Memory B cell (primary cell): ENCODE data around the gene GRB2.
"Not testable (repeated sequence)": the region's sequence is repeated elsewhere in the genome, so short reads cannot be mapped to it uniquely, and the experiment has no call there.

Source experiments
- ATAC-seq: fragments of 150-1000 bp; cut with Tn5 transposase; 2 replicates; pipeline ENCODE4 v1.10.0; 2021; ENCODE audit warnings: low read depth, mild to moderate bottlenecking, moderate library complexity
- DNase-seq, 2 donors: peaks; one replicate each; pipeline ENCODE4 v3.0.0; 2022; ENCODE audit warnings: low spot score in 2 of 2
- H3K27ac Mint-ChIP-seq: one replicate; pipeline ENCODE4 v1.8.0; 2022; ENCODE audit warnings: mild to moderate bottlenecking, moderate library complexity, mixed read lengths
- H3K27me3 Mint-ChIP-seq: one replicate; pipeline ENCODE4 v1.8.0; 2022; ENCODE audit warnings: mixed read lengths
- H3K36me3 Mint-ChIP-seq: one replicate; pipeline ENCODE4 v1.8.0; 2022; ENCODE audit warnings: mild to moderate bottlenecking, mixed read lengths
- H3K4me1 Mint-ChIP-seq: one replicate; pipeline ENCODE4 v1.8.0; 2022; ENCODE audit warnings: mixed read lengths
- H3K4me3 Mint-ChIP-seq: one replicate; pipeline ENCODE4 v1.8.0; 2022; ENCODE audit warnings: mild to moderate bottlenecking, moderate library complexity, mixed read lengths
- H3K9me3 Mint-ChIP-seq: one replicate; pipeline ENCODE4 v1.8.0; 2022; ENCODE audit warnings: mixed read lengths

The GRB2 gene

GRCh38 chr17:75386430-75386829 lies 19.0 kb downstream of the GRB2 start:
- ATAC-seq: no peak
- H3K27me3 Mint-ChIP-seq: no peaks in the 10 kb centered on the region
- H3K27ac Mint-ChIP-seq: peak overlapping the region; percentile 70
- H3K36me3 Mint-ChIP-seq: peaks cover 16% of the 10 kb centered on the region
- peak overlapping the region; percentile 1 for H3K4me3 Mint-ChIP-seq
- no peaks in the 10 kb centered on the region for H3K9me3 Mint-ChIP-seq
- H3K4me1 Mint-ChIP-seq: peaks cover 28% of the 10 kb centered on the region
- DNase-seq: no peak

- peaks cover 30% of the 10 kb centered on the region for H3K4me1 Mint-ChIP-seq
- no peaks in the 10 kb centered on the region for H3K9me3 Mint-ChIP-seq
- peak overlapping the region; percentile 24 for H3K4me3 Mint-ChIP-seq
- ATAC-seq (no peak), DNase-seq (no peak)
- H3K27ac Mint-ChIP-seq: peak overlapping the region; percentile 62
- H3K36me3 Mint-ChIP-seq: peaks cover 12% of the 10 kb centered on the region
- H3K27me3 Mint-ChIP-seq: no peaks in the 10 kb centered on the region
These were observed 20.7 kb downstream of the GRB2 start for GRCh38 chr17:75384751-75385150.

GRCh38 chr17:75383842-75384195 lies 21.7 kb downstream of the GRB2 start:
- Mint-ChIP-seq H3K9me3 (no peaks in the 10 kb centered on the region), H3K27ac (peak overlapping the region; percentile 79)

GRCh38 chr17:75380750-75381149 lies 24.7 kb downstream of the GRB2 start:
- H3K36me3 Mint-ChIP-seq: peaks cover 10% of the 10 kb centered on the region
- H3K27ac Mint-ChIP-seq: peak overlapping the region; percentile 75
- no peaks in the 10 kb centered on the region for H3K9me3 Mint-ChIP-seq
- H3K27me3 Mint-ChIP-seq: no peaks in the 10 kb centered on the region
- ATAC-seq (no peak), DNase-seq (no peak)
- H3K4me1 Mint-ChIP-seq: peaks cover 37% of the 10 kb centered on the region
- no peak overlapping the region for H3K4me3 Mint-ChIP-seq

More at GRCh38 chr17:75383842-75384195, 21.7 kb downstream of the GRB2 start:
- peak overlapping the region; percentile 4 for H3K4me3 Mint-ChIP-seq
- DNase-seq (no peak), ATAC-seq (no peak)
- H3K27me3 Mint-ChIP-seq: no peaks in the 10 kb centered on the region
- H3K4me1 Mint-ChIP-seq: peaks cover 26% of the 10 kb centered on the region
- H3K36me3 Mint-ChIP-seq: peaks cover 7% of the 10 kb centered on the region

GRCh38 chr17:75380315-75380714 lies 25.2 kb downstream of the GRB2 start:
- Mint-ChIP-seq H3K27ac (peak overlapping the region; percentile 75), H3K36me3 (peaks cover 12% of the 10 kb centered on the region), H3K4me3 (no peak overlapping the region), H3K9me3 (no peaks in the 10 kb centered on the region), H3K4me1 (peaks cover 38% of the 10 kb centered on the region), H3K27me3 (no peaks in the 10 kb centered on the region)
- no peak for ATAC-seq
- no peak for DNase-seq

- not testable (repeated sequence) for H3K27ac Mint-ChIP-seq, H3K4me3 Mint-ChIP-seq
These were observed 26.1 kb downstream of the GRB2 start for GRCh38 chr17:75379426-75379825.

GRCh38 chr17:75373280-75373679 lies 32.2 kb downstream of the GRB2 start:
- Mint-ChIP-seq H3K4me1 (peaks cover 52% of the 10 kb centered on the region), H3K27ac (peak overlapping the region; percentile 77), H3K27me3 (no peaks in the 10 kb centered on the region), H3K4me3 (no peak overlapping the region), H3K9me3 (no peaks in the 10 kb centered on the region), H3K36me3 (peaks cover 30% of the 10 kb centered on the region)
- ATAC-seq (no peak), DNase-seq (no peak)

More at GRCh38 chr17:75379426-75379825, 26.1 kb downstream of the GRB2 start:
- not testable (repeated sequence) for H3K27me3 Mint-ChIP-seq, ATAC-seq, H3K9me3 Mint-ChIP-seq, DNase-seq
- Mint-ChIP-seq H3K36me3 (peaks cover 15% of the 10 kb centered on the region), H3K4me1 (peaks cover 39% of the 10 kb centered on the region)

- H3K9me3 Mint-ChIP-seq: no peaks in the 10 kb centered on the region
- ATAC-seq (no peak), DNase-seq (no peak)
- no peaks in the 10 kb centered on the region for H3K27me3 Mint-ChIP-seq
- H3K4me3 Mint-ChIP-seq: peak overlapping the region; percentile 48
- H3K27ac Mint-ChIP-seq: peak overlapping the region; percentile 92
- H3K36me3 Mint-ChIP-seq: peaks cover 23% of the 10 kb centered on the region
- peaks cover 50% of the 10 kb centered on the region for H3K4me1 Mint-ChIP-seq
These were observed 33.5 kb downstream of the GRB2 start for GRCh38 chr17:75371981-75372380.

- peak overlapping the region; percentile 48 for H3K4me3 Mint-ChIP-seq
These were observed 34.1 kb downstream of the GRB2 start for GRCh38 chr17:75371339-75371738.

GRCh38 chr17:75370286-75370915 lies 35.1 kb downstream of the GRB2 start:
- no peak for DNase-seq
- H3K27ac Mint-ChIP-seq: peak overlapping the region; percentile 77
- no peaks in the 10 kb centered on the region for H3K9me3 Mint-ChIP-seq
- no peak overlapping the region for H3K4me3 Mint-ChIP-seq
- H3K4me1 Mint-ChIP-seq: peaks cover 58% of the 10 kb centered on the region
- H3K36me3 Mint-ChIP-seq: peaks cover 20% of the 10 kb centered on the region
- no peaks in the 10 kb centered on the region for H3K27me3 Mint-ChIP-seq
- ATAC-seq: no peak

More at GRCh38 chr17:75371339-75371738, 34.1 kb downstream of the GRB2 start:
- ATAC-seq: peak; percentile 95
- no peaks in the 10 kb centered on the region for H3K27me3 Mint-ChIP-seq
- peaks cover 51% of the 10 kb centered on the region for H3K4me1 Mint-ChIP-seq
- no peaks in the 10 kb centered on the region for H3K9me3 Mint-ChIP-seq
- DNase-seq: peak in 1 of 2 donors; percentile 39
- peaks cover 21% of the 10 kb centered on the region for H3K36me3 Mint-ChIP-seq
- H3K27ac Mint-ChIP-seq: peak overlapping the region; percentile 92

GRCh38 chr17:75367838-75368789 lies 37.4 kb downstream of the GRB2 start:
- not testable (repeated sequence) for H3K27me3 Mint-ChIP-seq, H3K9me3 Mint-ChIP-seq, DNase-seq, H3K4me3 Mint-ChIP-seq, ATAC-seq
- Mint-ChIP-seq H3K36me3 (peaks cover 15% of the 10 kb centered on the region), H3K4me1 (peaks cover 69% of the 10 kb centered on the region), H3K27ac (peak overlapping the region; percentile 39)

GRCh38 chr17:75367312-75367711 lies 38.2 kb downstream of the GRB2 start:
- Mint-ChIP-seq H3K36me3 (peaks cover 15% of the 10 kb centered on the region), H3K27ac (peak overlapping the region; percentile 39)
- ATAC-seq: no peak

GRCh38 chr17:75366432-75366831 lies 39.0 kb downstream of the GRB2 start:
- H3K27me3 Mint-ChIP-seq: no peaks in the 10 kb centered on the region
- peak overlapping the region; percentile 84 for H3K27ac Mint-ChIP-seq
- H3K4me1 Mint-ChIP-seq: peaks cover 73% of the 10 kb centered on the region
- H3K36me3 Mint-ChIP-seq: peaks cover 11% of the 10 kb centered on the region
- H3K4me3 Mint-ChIP-seq: peak overlapping the region; percentile 8
- ATAC-seq (no peak), DNase-seq (no peak)
- H3K9me3 Mint-ChIP-seq: no peaks in the 10 kb centered on the region

More at GRCh38 chr17:75367312-75367711, 38.2 kb downstream of the GRB2 start:
- no peak overlapping the region for H3K4me3 Mint-ChIP-seq
- no peaks in the 10 kb centered on the region for H3K27me3 Mint-ChIP-seq
- peaks cover 73% of the 10 kb centered on the region for H3K4me1 Mint-ChIP-seq
- no peak for DNase-seq
- no peaks in the 10 kb centered on the region for H3K9me3 Mint-ChIP-seq

GRCh38 chr17:75365931-75366275 lies 39.6 kb downstream of the GRB2 start:
- Mint-ChIP-seq H3K9me3 (no peaks in the 10 kb centered on the region), H3K36me3 (peaks cover 7% of the 10 kb centered on the region), H3K27me3 (no peaks in the 10 kb centered on the region), H3K27ac (peak overlapping the region; percentile 84), H3K4me1 (peaks cover 75% of the 10 kb centered on the region), H3K4me3 (peak overlapping the region; percentile 13)
- DNase-seq (no peak), ATAC-seq (no peak)
